Heart right ventricle (tissue), 16 donors: Measurements from ENCODE around the gene ADORA1. TPM values are rescaled to one million over a fixed set of nuclear protein-coding genes. Genes with fewer than 3 reads are reported as not detected.

ENCODE experiments used
- ATAC-seq, 8 donors: fragments of 200-7000 bp; cut with Tn5 transposase; one replicate each; pipeline ENCODE4 v1.9.1; 2020; ENCODE audit warnings: mild to moderate bottlenecking in 8 of 8, moderate library complexity in 8 of 8, moderate number of reproducible peaks in 1 of 8
- DNase-seq, 2 donors: peaks; one replicate each; pipeline ENCODE4 v3.0.0-alpha.2; 2020
- H3K27ac ChIP-seq, 10 donors: fragments of 200-600 bp; sonication (generic) in 2 of 10; one replicate each; pipeline versions ENCODE4 v1.5.0 to v1.8.0; 2020 to 2022; ENCODE audit warnings: mild to moderate bottlenecking in 3 of 10
- H3K27me3 ChIP-seq, 7 donors: fragments of 200-600 bp; one replicate each; pipeline ENCODE4 v1.8.0; 2021 to 2022; ENCODE audit warnings: mild to moderate bottlenecking in 2 of 7
- H3K36me3 ChIP-seq, 9 donors: fragments of 200-600 bp; sonication (generic) in 1 of 9; one replicate each; pipeline versions ENCODE4 v1.5.0 to v1.8.0; 2020 to 2022; ENCODE audit warnings: mild to moderate bottlenecking in 2 of 9
- H3K4me1 ChIP-seq, 9 donors: fragments of 200-600 bp; sonication (generic) in 1 of 9; one replicate each; pipeline versions ENCODE4 v1.5.0 to v1.8.0; 2020 to 2022; ENCODE audit warnings: mild to moderate bottlenecking in 4 of 9
- H3K4me3 ChIP-seq, 10 donors: fragments of 200-600 bp; sonication (generic) in 2 of 10; one replicate each; pipeline versions ENCODE4 v1.5.0 to v1.8.0; 2020 to 2022; ENCODE audit warnings: mild to moderate bottlenecking in 7 of 10, moderate library complexity in 2 of 10
- H3K9me3 ChIP-seq, 11 donors: fragments of 200-600 bp in 10 of 11; sonication (generic) in 2 of 11; one replicate each; pipeline versions ENCODE4 v1.5.0 to v1.8.0; 2013 to 2022; ENCODE audit warnings: mild to moderate bottlenecking in 2 of 11, control low read depth in 1 of 11, moderate library complexity in 1 of 11
- CTCF ChIP-seq, 9 donors: fragments of 200-600 bp; sonication (generic) in 2 of 9; IDR thresholded peaks; one replicate each; pipeline versions ENCODE4 v1.5.0 to v1.8.0; 2021 to 2022; ENCODE audit warnings: antibody characterized with exemption in 9 of 9, mild to moderate bottlenecking in 5 of 9, moderate library complexity in 1 of 9
- WGBS, 2 donors: extraction: QIAGEN DNeasy Blood & Tissue Kit; methylation state at CpG; one replicate each; pipeline ENCODE4 v1.1.7; 2013; ENCODE audit warnings: inconsistent platforms in 1 of 2; 5-methylcytosine and 5-hydroxymethylcytosine counted together
- intact Hi-C, 10 donors: fragments of 100-400 bp; cut with DNase I; formaldehyde crosslinking; loops; one replicate each; pipeline versions ENCODE4 v1.11.1 to v1.14.2; 2022
- polyA plus RNA-seq, 2 donors: library from polyadenylated mRNA; stranded (reverse); fragments of 200-250 nt; gene quantifications; one replicate each; pipeline ENCODE4 v1.2.3, GENCODE V29; 2013
- total RNA-seq, 10 donors: library from RNA; stranded (reverse); fragmentation: NEBNext Ultra II Directional in 3 of 10; extraction: Animal tissue kit (Norgen Biotek cat#: 25700) in 3 of 10; gene quantifications; one replicate each; pipeline versions ENCODE4 v1.2.1 to v1.2.4, GENCODE V29; 2021 to 2023
- donor health status: Arrhythmogenic right ventricular cardiomyopathy.
- donor health status: ischemic (EF 13 %, LVEDD 7.1; RV severe dilation, severe dysfunction).
- donor health status: healthy with polysubstance abuse.
- donor health status: DM: no; HTN: yes; CAD: no.
- donor health status: DM: no; HTN: no; CAD: no.
- donor health status: ischemic (EF 25% LVEDD 6.9; RV normal size, moderate dysfunction).
- donor health status: ischemic (EF 25% LVEDD 5.7; RV mildly dilated, moderate dysfunction).
- donor health status: healthy.
- donor health status: DM: yes; HTN: yes; CAD: no.
- donor health status: Ischemic cardiomyopathy.
- donor health status: ischemic (EF 35%, LVEDD 5.7; RV mildly dilated, moderate dysfunction).
- donor health status: nonischemic (EF 11% LVEDD 7.7; RV severe dilation, severe dysfunction).
- donor health status: DM: yes; HTN: yes; CAD: no.
- donor health status: PGD.
- donor health status: ischemic (EF 29% LVEDD 5.4; RV normal size, mild dysfunction).
- donor health status: nonischemic (EF 23%, LVEDD 6.1; RV moderate dilation, normal function).

Gene ADORA1
- total and polyA plus RNA-seq, 12 donors: 1.8 to 12.2 (median 8.9) TPM

- Histone ChIP-seq H3K4me3 (no peak overlapping the region), H3K27ac (no peak overlapping the region), H3K4me1 (peaks cover 0 to 26% (median 6%) of the 10 kb centered on the region in 9 donors), H3K36me3 (no peaks in the 10 kb centered on the region), H3K9me3 (no peaks in the 10 kb centered on the region), H3K27me3 (peaks cover 0 to 4% (median 0%) of the 10 kb centered on the region in 7 donors)
- intact Hi-C loops: no loop called here
- no peak for DNase-seq
- TF ChIP-seq CTCF (IDR thresholded peaks at IDR 0.05): no peak
- ATAC-seq: no peak
- 58 to 68% methylated on average over 9 of the region's 9 CpGs for WGBS, 2 donors
Measured at GRCh38 chr1:203177470-203178039, 50.0 kb downstream of the ADORA1 start.

- H3K4me3 ChIP-seq: no peak overlapping the region
- ATAC-seq (no peak), DNase-seq (no peak)
- 73 to 79% methylated on average over 5 of the region's 5 CpGs for WGBS, 2 donors
- H3K27ac ChIP-seq: no peak overlapping the region
- H3K36me3 ChIP-seq: no peaks in the 10 kb centered on the region
- H3K4me1 ChIP-seq: peaks cover 0 to 27% (median 6%) of the 10 kb centered on the region in 9 donors
- intact Hi-C loops: no loop called here
- TF ChIP-seq CTCF (IDR thresholded peaks at IDR 0.05): no peak
- peaks cover 0 to 4% (median 0%) of the 10 kb centered on the region in 7 donors for H3K27me3 ChIP-seq
- no peaks in the 10 kb centered on the region for H3K9me3 ChIP-seq
Measured at GRCh38 chr1:203178083-203178482, 50.6 kb downstream of the ADORA1 start.

DNA sequence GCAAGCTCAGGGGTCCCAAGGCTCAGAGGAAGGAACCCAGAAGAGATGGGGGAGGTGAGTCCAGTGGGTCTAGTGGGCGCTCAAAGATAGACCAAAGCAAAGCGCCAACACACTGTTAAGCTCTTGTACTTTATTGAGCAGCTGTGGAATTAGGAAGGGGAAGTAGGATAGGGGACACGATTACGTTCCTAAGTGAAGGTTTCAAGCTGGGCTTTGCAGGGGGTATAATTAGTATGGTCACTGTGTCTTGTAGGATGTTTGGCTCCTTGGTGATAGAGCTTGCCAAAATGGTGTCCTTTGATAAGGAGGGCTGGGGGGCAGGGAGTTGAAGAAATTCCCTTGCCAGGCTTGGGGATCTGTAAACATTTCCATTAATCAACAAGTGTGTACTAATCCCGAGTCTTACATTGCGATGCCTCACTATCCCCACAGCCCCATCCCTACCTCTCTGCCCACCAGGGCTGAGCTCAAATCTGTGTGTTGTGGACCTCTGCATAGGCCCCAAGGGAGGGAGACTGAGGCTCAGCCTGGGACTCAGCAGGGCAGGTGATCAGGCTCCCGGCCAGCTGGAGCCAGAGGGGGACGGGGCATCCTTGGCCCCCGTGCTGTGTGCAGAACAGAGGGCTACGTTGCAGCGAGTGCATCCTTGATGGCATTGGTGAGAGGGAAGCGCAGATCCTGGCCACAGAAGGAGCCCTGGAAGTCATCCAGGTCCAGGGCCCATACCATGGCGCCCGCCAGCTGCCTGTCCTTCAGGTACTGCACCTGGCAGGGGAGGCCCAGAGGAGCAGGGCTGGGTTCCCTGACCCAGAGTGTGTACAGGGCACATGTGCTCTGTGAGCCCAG lies 51.5 kb downstream of the ADORA1 start:
- ATAC-seq (no peak), DNase-seq (no peak)
- H3K4me3 ChIP-seq: no peak overlapping the region
- H3K27ac ChIP-seq: no peak overlapping the region
- H3K36me3 ChIP-seq: no peaks in the 10 kb centered on the region
- H3K9me3 ChIP-seq: no peaks in the 10 kb centered on the region
- H3K4me1 ChIP-seq: peaks cover 0 to 27% (median 6%) of the 10 kb centered on the region in 9 donors
- 94% methylated on average over 14 of the region's 14 CpGs for WGBS, 2 donors
- intact Hi-C loops: no loop called here
- TF ChIP-seq CTCF (IDR thresholded peaks at IDR 0.05): no peak
- peaks cover 0 to 4% (median 0%) of the 10 kb centered on the region in 7 donors for H3K27me3 ChIP-seq

- TF ChIP-seq CTCF (IDR thresholded peaks at IDR 0.05): no peak
- H3K27me3 ChIP-seq: peaks cover 0 to 4% (median 0%) of the 10 kb centered on the region in 7 donors
- no peak for DNase-seq
- intact Hi-C loops: no loop called here
- H3K36me3 ChIP-seq: no peaks in the 10 kb centered on the region
- H3K27ac ChIP-seq: no peak overlapping the region
- H3K9me3 ChIP-seq: no peaks in the 10 kb centered on the region
- no peak for ATAC-seq
- 90 to 92% methylated on average over 10 of the region's 10 CpGs for WGBS, 2 donors
- no peak overlapping the region for H3K4me3 ChIP-seq
- H3K4me1 ChIP-seq: peaks cover 0 to 27% (median 6%) of the 10 kb centered on the region in 9 donors
Measured at GRCh38 chr1:203179667-203180005, 52.1 kb downstream of the ADORA1 start.
